Loucy (cell line): ENCODE measurements around the gene PRKAB1.
"Not testable (repeated sequence)": the region's sequence is repeated elsewhere in the genome, so short reads cannot be mapped to it uniquely, and the experiment has no call there.

ENCODE experiments used
- CTCF ChIP-seq: fragments of 200-600 bp; sonication (generic); conservative IDR thresholded peaks from 2 replicates; pipeline ENCODE4 v1.5.1; 2014; ENCODE audit warnings: mild to moderate bottlenecking, antibody characterized with exemption, low read length
- EZH2phosphoT487 ChIP-seq: fragments of 200-600 bp; IDR thresholded peaks from 2 replicates; pipeline ENCODE4 v1.6.1; 2018; ENCODE audit warnings: antibody characterized with exemption, mild to moderate bottlenecking, moderate library complexity, borderline replicate concordance

DNA sequence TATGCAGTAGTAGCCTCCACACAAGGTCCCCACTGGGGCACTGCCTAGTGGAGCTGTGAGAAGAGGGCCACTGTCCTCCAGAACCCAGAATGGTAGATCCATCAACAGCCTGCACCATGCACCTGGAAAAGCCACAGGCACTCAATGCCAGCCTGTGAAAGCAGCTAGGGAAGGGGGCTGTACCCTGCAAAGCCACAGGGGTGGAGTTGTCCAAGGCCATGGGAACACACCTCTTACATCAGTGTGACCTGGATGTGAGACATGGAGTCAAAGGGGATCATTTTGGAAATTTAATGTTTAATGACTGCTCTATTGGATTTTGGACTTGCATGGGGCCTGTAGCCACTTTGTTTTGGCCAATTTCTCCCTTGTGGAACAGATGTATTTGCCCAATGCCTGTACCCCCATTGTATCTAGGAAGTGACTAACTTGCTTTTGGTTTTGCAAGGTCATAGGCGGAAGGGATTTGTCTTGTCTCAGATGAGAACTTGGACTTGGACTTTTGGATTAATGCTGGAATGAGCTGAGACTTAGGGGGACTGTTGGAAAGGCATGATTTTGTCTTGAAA, 49.5 kb upstream of the PRKAB1 start:
- not testable (repeated sequence) for TF ChIP-seq CTCF, EZH2phosphoT487
